Testis (tissue), 3 donors: ENCODE data around the gene VAV2. TPM values are rescaled to one million over a fixed set of nuclear protein-coding genes. Genes with fewer than 3 reads are reported as not detected.

Experiments used
- DNase-seq: peaks from one replicate; pipeline ENCODE4 v3.0.0-alpha.2; 2019
- H3K27ac ChIP-seq, 2 donors: fragments of 200-600 bp; sonication (generic); one replicate each; pipeline ENCODE4 v1.5.1; 2019
- H3K27me3 ChIP-seq: fragments of 200-600 bp; sonication (generic); one replicate; pipeline ENCODE4 v1.5.1; 2019
- H3K36me3 ChIP-seq: fragments of 200-600 bp; sonication (generic); one replicate; pipeline ENCODE4 v1.5.1; 2017; ENCODE audit warnings: low read depth; ENCODE audit errors: missing control alignments
- H3K4me1 ChIP-seq: fragments of 200-600 bp; sonication (generic); one replicate; pipeline ENCODE4 v1.5.1; 2019
- H3K4me3 ChIP-seq, 2 donors: fragments of 200-600 bp; sonication (generic); one replicate each; pipeline ENCODE4 v1.5.1; 2017 to 2019
- H3K9me3 ChIP-seq: fragments of 200-600 bp; sonication (generic); one replicate; pipeline ENCODE4 v1.5.1; 2017
- CTCF ChIP-seq, 3 experiments: fragments of 450-650 bp in 2 of 3; fragments of 200-600 bp in 1 of 3; sonication (generic) in 1 of 3; IDR thresholded peaks; one replicate each; pipeline ENCODE4 v1.5.1; 2016 to 2019; ENCODE audit warnings: antibody characterized with exemption in 3 of 3, mild to moderate bottlenecking in 2 of 3, moderate library complexity in 1 of 3
- POLR2A ChIP-seq: fragments of 450-650 bp; IDR thresholded peaks from one replicate; pipeline ENCODE4 v1.6.1; 2017; ENCODE audit warnings: antibody characterized with exemption, mild to moderate bottlenecking, moderate library complexity
- WGBS, 2 donors: methylation state at CpG; one replicate each; pipeline ENCODE4 v1.1.5; 2018; 5-methylcytosine and 5-hydroxymethylcytosine counted together
- intact Hi-C: fragments of 100-400 bp; cut with DNase I; formaldehyde crosslinking; loops from one replicate; pipeline ENCODE4 v1.15.1; 2023; ENCODE audit warnings: low total_unique reads
- polyA plus RNA-seq: library from polyadenylated mRNA; stranded (reverse); fragments of 350-450 nt; fragmentation: Illumina TruSeq; extraction: RNeasy Lipid Tissue Mini Kit (QIAGEN cat#74804); gene quantifications from one replicate; pipeline ENCODE4 v1.2.3, GENCODE V29; 2014; ENCODE audit warnings: low read depth, low replicate concordance; ENCODE audit not compliant: insufficient read depth
- total RNA-seq, 2 donors: library from RNA; depleted of rRNA; stranded (reverse); fragments of >200 nt; gene quantifications; one replicate each; pipeline ENCODE4 v1.2.3, GENCODE V29; 2016

Gene VAV2
- total and polyA plus RNA-seq, 3 donors from 2014 or later, result 11.0 to 14.1 (median 12.2) TPM

GRCh38 chr9:133807818-133808217 is 184.3 kb downstream of the VAV2 start:
- H3K4me1 ChIP-seq, result peaks cover 4% of the 10 kb centered on the region
- no peak overlapping the region for H3K27ac ChIP-seq
- no peak overlapping the region for H3K4me3 ChIP-seq
- H3K27me3 ChIP-seq, result no peaks in the 10 kb centered on the region
- no peak for TF ChIP-seq POLR2A
- TF ChIP-seq CTCF (IDR thresholded peaks at IDR 0.05), result no peak
- H3K36me3 ChIP-seq, result no peaks in the 10 kb centered on the region
- WGBS, 2 donors, result 90% methylated on average over 8 to 13 of the region's 13 CpGs
- intact Hi-C loops, result no loop called here
- no peak for DNase-seq
- H3K9me3 ChIP-seq, result no peaks in the 10 kb centered on the region

GRCh38 chr9:133807037-133807436 is 185.1 kb downstream of the VAV2 start:
- no peaks in the 10 kb centered on the region for H3K27me3 ChIP-seq
- H3K27ac ChIP-seq, result no peak overlapping the region
- TF ChIP-seq CTCF (IDR thresholded peaks at IDR 0.05) (no peak), POLR2A (no peak)
- WGBS, 2 donors, result 96% methylated on average over 14 of the region's 14 CpGs; no CpG with 5 or more reads in 1 of the 2 donors
- no peak overlapping the region for H3K4me3 ChIP-seq
- intact Hi-C loops, result no loop called here
- no peaks in the 10 kb centered on the region for H3K9me3 ChIP-seq
- no peak for DNase-seq
- peaks cover 4% of the 10 kb centered on the region for H3K4me1 ChIP-seq
- H3K36me3 ChIP-seq, result no peaks in the 10 kb centered on the region

GRCh38 chr9:133806623-133807010 is 185.5 kb downstream of the VAV2 start:
- H3K36me3 ChIP-seq, result no peaks in the 10 kb centered on the region
- TF ChIP-seq POLR2A, result no peak
- TF ChIP-seq CTCF (IDR thresholded peaks at IDR 0.05), result no peak
- no peaks in the 10 kb centered on the region for H3K9me3 ChIP-seq
- H3K27me3 ChIP-seq, result no peaks in the 10 kb centered on the region
- intact Hi-C loops, result no loop called here
- H3K4me1 ChIP-seq, result peaks cover 4% of the 10 kb centered on the region
- no peak overlapping the region for H3K4me3 ChIP-seq
- H3K27ac ChIP-seq, result no peak overlapping the region
- DNase-seq, result no peak
- 87 to 92% methylated on average over 6 to 17 of the region's 17 CpGs for WGBS, 2 donors

- 87 to 90% methylated on average over 12 to 32 of the region's 32 CpGs for WGBS, 2 donors
- intact Hi-C loops, result no loop called here
- no peak overlapping the region for H3K27ac ChIP-seq
- no peak for DNase-seq
- H3K4me3 ChIP-seq, result no peak overlapping the region
- peaks cover 4% of the 10 kb centered on the region for H3K4me1 ChIP-seq
- H3K36me3 ChIP-seq, result no peaks in the 10 kb centered on the region
- no peaks in the 10 kb centered on the region for H3K9me3 ChIP-seq
- TF ChIP-seq POLR2A (no peak), CTCF (IDR thresholded peaks at IDR 0.05) (no peak)
- H3K27me3 ChIP-seq, result no peaks in the 10 kb centered on the region
These were observed 186.1 kb downstream of the VAV2 start for GRCh38 chr9:133805876-133806622.

GRCh38 chr9:133804199-133804598 is 187.9 kb downstream of the VAV2 start:
- H3K27ac ChIP-seq, result no peak overlapping the region
- DNase-seq, result no peak
- 85 to 89% methylated on average over 13 to 17 of the region's 17 CpGs for WGBS, 2 donors
- no peaks in the 10 kb centered on the region for H3K9me3 ChIP-seq
- no peak overlapping the region for H3K4me3 ChIP-seq
- intact Hi-C loops, result no loop called here
- TF ChIP-seq POLR2A (no peak), CTCF (IDR thresholded peaks at IDR 0.05) (no peak)
- H3K27me3 ChIP-seq, result no peaks in the 10 kb centered on the region
- H3K36me3 ChIP-seq, result no peaks in the 10 kb centered on the region
- H3K4me1 ChIP-seq, result peaks cover 4% of the 10 kb centered on the region
